ENCODE results near the gene HAP1.

Gene HAP1

GRCh38 chr17:41737680-41738023, 3.2 kb upstream of the HAP1 start:
- Histone ChIP-seq H3K27me3 (ENCODE audit: insufficient read depth, low read depth) (peaks cover 38% of the 10 kb centered on the region), H3K9ac (no peak overlapping the region; the same call in 1 of the 2 replicates), H4K20me1 (ENCODE audit: insufficient read depth) (no peaks in the 10 kb centered on the region), H2AFZ (ENCODE audit: low read depth) (peak overlapping the region; percentile 82), H3K79me2 (ENCODE audit: insufficient read depth, low read depth) (no peaks in the 10 kb centered on the region), H3K4me2 (peak overlapping the region; percentile 55), H3K4me3 (IDR thresholded peaks at IDR 0.05; ENCODE audit: insufficient read depth, low read depth, low read length) (no peak overlapping the region), H3K27ac (no peak overlapping the region), H3K4me1 (ENCODE audit: low read depth, poor library complexity, severe bottlenecking) (peaks cover 25% of the 10 kb centered on the region), H3K36me3 (ENCODE audit: insufficient read depth) (no peaks in the 10 kb centered on the region)
- TF ChIP-seq CTCF (conservative IDR thresholded peaks at IDR 0.05; ENCODE audit: low read depth, low read length): no peak

GRCh38 chr17:41736983-41737679, 2.7 kb upstream of the HAP1 start:
- H3K27me3 ChIP-seq (ENCODE audit: insufficient read depth, low read depth): peaks cover 43% of the 10 kb centered on the region
- H4K20me1 ChIP-seq (ENCODE audit: insufficient read depth): no peaks in the 10 kb centered on the region
- TF ChIP-seq CTCF (conservative IDR thresholded peaks at IDR 0.05; ENCODE audit: low read depth, low read length): no peak
- peak overlapping the region; percentile 82 for H2AFZ ChIP-seq (ENCODE audit: low read depth)
- peak overlapping the region; percentile 55 for H3K4me2 ChIP-seq
- H3K79me2 ChIP-seq (ENCODE audit: insufficient read depth, low read depth): no peaks in the 10 kb centered on the region
- H3K36me3 ChIP-seq (ENCODE audit: insufficient read depth): no peaks in the 10 kb centered on the region
- no peak overlapping the region; the same call in 1 of the 2 replicates for H3K9ac ChIP-seq
- H3K27ac ChIP-seq: no peak overlapping the region
- H3K4me3 ChIP-seq (IDR thresholded peaks at IDR 0.05; ENCODE audit: insufficient read depth, low read depth, low read length): no peak overlapping the region
- H3K4me1 ChIP-seq (ENCODE audit: low read depth, poor library complexity, severe bottlenecking): peaks cover 25% of the 10 kb centered on the region

GRCh38 chr17:41735744-41736143, 1.3 kb upstream of the HAP1 start:
- no peaks in the 10 kb centered on the region for H4K20me1 ChIP-seq (ENCODE audit: insufficient read depth)
- no peak overlapping the region for H3K27ac ChIP-seq
- no peaks in the 10 kb centered on the region for H3K36me3 ChIP-seq (ENCODE audit: insufficient read depth)
- H3K4me2 ChIP-seq: no peak overlapping the region
- peaks cover 57% of the 10 kb centered on the region for H3K27me3 ChIP-seq (ENCODE audit: insufficient read depth, low read depth)
- TF ChIP-seq CTCF (conservative IDR thresholded peaks at IDR 0.05; ENCODE audit: low read depth, low read length): no peak
- no peak overlapping the region for H3K9ac ChIP-seq
- H3K4me1 ChIP-seq (ENCODE audit: low read depth, poor library complexity, severe bottlenecking): peaks cover 25% of the 10 kb centered on the region
- H3K79me2 ChIP-seq (ENCODE audit: insufficient read depth, low read depth): no peaks in the 10 kb centered on the region
- no peak overlapping the region for H3K4me3 ChIP-seq (IDR thresholded peaks at IDR 0.05; ENCODE audit: insufficient read depth, low read depth, low read length)
- no peak overlapping the region for H2AFZ ChIP-seq (ENCODE audit: low read depth)

GRCh38 chr17:41734949-41735313, 488 bp upstream of the HAP1 start:
- Histone ChIP-seq H3K27me3 (ENCODE audit: insufficient read depth, low read depth) (peaks cover 64% of the 10 kb centered on the region), H2AFZ (ENCODE audit: low read depth) (peak overlapping the region; percentile 28; the same call in 1 of the 2 replicates), H3K27ac (no peak overlapping the region), H3K4me1 (ENCODE audit: low read depth, poor library complexity, severe bottlenecking) (peaks cover 25% of the 10 kb centered on the region), H3K4me3 (IDR thresholded peaks at IDR 0.05; ENCODE audit: insufficient read depth, low read depth, low read length) (no peak overlapping the region), H3K4me2 (peak overlapping the region; percentile 27; the same call in 1 of the 2 replicates), H3K79me2 (ENCODE audit: insufficient read depth, low read depth) (no peaks in the 10 kb centered on the region), H3K9ac (no peak overlapping the region), H4K20me1 (ENCODE audit: insufficient read depth) (no peaks in the 10 kb centered on the region), H3K36me3 (ENCODE audit: insufficient read depth) (no peaks in the 10 kb centered on the region)
- TF ChIP-seq CTCF (conservative IDR thresholded peaks at IDR 0.05; ENCODE audit: low read depth, low read length): no peak

All from KMS-11 (cell line).